HEK293 (cell line): ENCODE measurements around the gene NAA25.

Experiments used
- HIC1 ChIP-seq: fragments of 450-650 bp; formaldehyde crosslinking; IDR thresholded peaks from 2 replicates; pipeline ENCODE4 v1.5.1; 2016; ENCODE audit warnings: missing biosample characterization, missing genetic modification characterization
- KLF8 ChIP-seq: fragments of 450-650 bp; formaldehyde crosslinking; IDR thresholded peaks from 2 replicates; pipeline ENCODE4 v1.5.1; 2016; ENCODE audit warnings: missing biosample characterization, missing genetic modification characterization
- MYNN ChIP-seq: fragments of 450-650 bp; formaldehyde crosslinking; IDR thresholded peaks from 2 replicates; pipeline ENCODE4 v1.5.1; 2016; ENCODE audit warnings: missing biosample characterization, missing genetic modification characterization, borderline replicate concordance
- PRDM10 ChIP-seq: fragments of 450-650 bp; formaldehyde crosslinking; IDR thresholded peaks from 2 replicates; pipeline ENCODE4 v1.5.1; 2016; ENCODE audit warnings: missing biosample characterization, missing genetic modification characterization
- RBAK ChIP-seq: fragments of 450-650 bp; formaldehyde crosslinking; IDR thresholded peaks from 2 replicates; pipeline ENCODE4 v1.5.1; 2016; ENCODE audit warnings: missing biosample characterization, missing genetic modification characterization
- SCRT2 ChIP-seq: fragments of 450-650 bp; formaldehyde crosslinking; IDR thresholded peaks from 2 replicates; pipeline ENCODE4 v1.5.1; 2016; ENCODE audit warnings: missing biosample characterization, missing genetic modification characterization
- SETDB1 ChIP-seq: IDR thresholded peaks from one replicate; pipeline ENCODE4 v1.6.1; 2017; ENCODE audit warnings: mild to moderate bottlenecking, low read length, moderate library complexity, mixed read lengths; ENCODE audit not compliant: insufficient read length
- ZBTB17 ChIP-seq: fragments of 450-650 bp; formaldehyde crosslinking; IDR thresholded peaks from 2 replicates; pipeline ENCODE4 v1.5.1; 2016; ENCODE audit warnings: missing biosample characterization, missing genetic modification characterization
- ZBTB26 ChIP-seq: fragments of 450-650 bp; formaldehyde crosslinking; optimal IDR thresholded peaks from 2 replicates; pipeline ENCODE3; 2016; ENCODE audit warnings: missing biosample characterization, mild to moderate bottlenecking, missing genetic modification characterization
- ZEB2 ChIP-seq: fragments of 450-650 bp; formaldehyde crosslinking; IDR thresholded peaks from 2 replicates; pipeline ENCODE4 v1.5.1; 2016; ENCODE audit warnings: missing biosample characterization, missing genetic modification characterization
- ZNF155 ChIP-seq: fragments of 450-650 bp; formaldehyde crosslinking; IDR thresholded peaks from 2 replicates; pipeline ENCODE4 v1.5.1; 2016; ENCODE audit warnings: missing biosample characterization, missing genetic modification characterization
- ZNF175 ChIP-seq: fragments of 450-650 bp; formaldehyde crosslinking; IDR thresholded peaks from 2 replicates; pipeline ENCODE4 v1.5.1; 2016; ENCODE audit warnings: missing biosample characterization, missing genetic modification characterization
- ZNF211 ChIP-seq: fragments of 450-650 bp; formaldehyde crosslinking; IDR thresholded peaks from 2 replicates; pipeline ENCODE4 v1.5.1; 2016; ENCODE audit warnings: low read depth, missing biosample characterization, missing genetic modification characterization
- ZNF221 ChIP-seq: fragments of 450-650 bp; formaldehyde crosslinking; IDR thresholded peaks from 2 replicates; pipeline ENCODE4 v1.5.1; 2017; ENCODE audit warnings: missing biosample characterization, missing genetic modification characterization, borderline replicate concordance
- ZNF23 ChIP-seq: fragments of 450-650 bp; formaldehyde crosslinking; IDR thresholded peaks from 2 replicates; pipeline ENCODE4 v1.5.1; 2016; ENCODE audit warnings: missing biosample characterization, missing genetic modification characterization, borderline replicate concordance
- ZNF292 ChIP-seq: fragments of 450-650 bp; formaldehyde crosslinking; IDR thresholded peaks from 2 replicates; pipeline ENCODE4 v1.5.1; 2016; ENCODE audit warnings: low read depth, missing biosample characterization, missing genetic modification characterization, borderline replicate concordance
- ZNF335 ChIP-seq: fragments of 450-650 bp; formaldehyde crosslinking; conservative IDR thresholded peaks from 2 replicates; pipeline ENCODE4 v1.5.1; 2016; ENCODE audit warnings: missing biosample characterization, missing genetic modification characterization
- ZNF362 ChIP-seq: fragments of 450-650 bp; formaldehyde crosslinking; IDR thresholded peaks from 2 replicates; pipeline ENCODE4 v1.5.1; 2016; ENCODE audit warnings: missing biosample characterization, missing genetic modification characterization
- ZNF366 ChIP-seq: fragments of 450-650 bp; formaldehyde crosslinking; conservative IDR thresholded peaks from 2 replicates; pipeline ENCODE4 v1.5.1; 2016; ENCODE audit warnings: missing biosample characterization, missing genetic modification characterization
- ZNF398 ChIP-seq: fragments of 450-650 bp; formaldehyde crosslinking; IDR thresholded peaks from 2 replicates; pipeline ENCODE4 v1.5.1; 2017; ENCODE audit warnings: missing biosample characterization, missing genetic modification characterization
- ZNF530 ChIP-seq: fragments of 450-650 bp; formaldehyde crosslinking; IDR thresholded peaks from 2 replicates; pipeline ENCODE4 v1.5.1; 2016; ENCODE audit warnings: low read depth, missing biosample characterization, missing genetic modification characterization
- ZNF600 ChIP-seq: fragments of 450-650 bp; formaldehyde crosslinking; IDR thresholded peaks from 2 replicates; pipeline ENCODE4 v1.5.1; 2016; ENCODE audit warnings: missing biosample characterization, missing genetic modification characterization
- ZNF664 ChIP-seq: fragments of 450-650 bp; formaldehyde crosslinking; IDR thresholded peaks from 2 replicates; pipeline ENCODE4 v1.5.1; 2016; ENCODE audit warnings: missing biosample characterization, missing genetic modification characterization
- ZNF792 ChIP-seq: fragments of 450-650 bp; formaldehyde crosslinking; IDR thresholded peaks from 2 replicates; pipeline ENCODE4 v1.5.1; 2016; ENCODE audit warnings: missing biosample characterization, missing genetic modification characterization
- ZSCAN30 ChIP-seq: fragments of 450-650 bp; IDR thresholded peaks from 2 replicates; pipeline ENCODE4 v1.5.1; 2018; ENCODE audit warnings: missing biosample characterization, mild to moderate bottlenecking, missing genetic modification characterization, moderate library complexity

Gene NAA25

GRCh38 chr12:112005419-112006395 is 102.9 kb downstream of the NAA25 start (continued):
- 0 out of 2 replicates have a peak, but pooled peaks have one; percentile 16 for TF ChIP-seq ZNF362 (tag by site-specific recombination)
- TF ChIP-seq KLF8 (tag by site-specific recombination): peak; percentile 74
- TF ChIP-seq ZBTB26 (tag by site-specific recombination): no peak
- TF ChIP-seq ZNF600 (tag by site-specific recombination): 0 out of 2 replicates have a peak, but pooled peaks have one; percentile 28
- no peak for TF ChIP-seq ZNF664 (tag by site-specific recombination)
- TF ChIP-seq PRDM10 (tag by site-specific recombination): peak; percentile 46; the same call in 1 of the 2 replicates
- peak; percentile 27 for TF ChIP-seq ZNF335 (tag by site-specific recombination)
- TF ChIP-seq ZEB2 (tag by site-specific recombination): 0 out of 2 replicates have a peak, but pooled peaks have one; percentile 41
- TF ChIP-seq RBAK (tag by site-specific recombination): no peak
- TF ChIP-seq ZNF366 (tag by site-specific recombination): peak; percentile 77
- TF ChIP-seq ZNF221: no peak
- TF ChIP-seq ZNF292 (tag by site-specific recombination): no peak
- TF ChIP-seq ZNF398 (tag by site-specific recombination): no peak
- no peak for TF ChIP-seq ZNF211 (tag by site-specific recombination)
- no peak for TF ChIP-seq ZNF792
- peak; percentile 95 for TF ChIP-seq SCRT2 (tag by site-specific recombination)
- no peak for TF ChIP-seq ZNF530 (tag by site-specific recombination)
- TF ChIP-seq ZSCAN30: no peak
- TF ChIP-seq ZNF155 (tag by site-specific recombination): no peak
- no peak for TF ChIP-seq HIC1
- TF ChIP-seq SETDB1: no peak
- no peak for TF ChIP-seq MYNN (tag by site-specific recombination)
- no peak for TF ChIP-seq ZNF175 (tag by site-specific recombination)
- peak; percentile 96 for TF ChIP-seq ZBTB17 (tag by site-specific recombination)
- no peak for TF ChIP-seq ZNF23
